ENCODE results near the gene NGRN.
"Not testable (repeated sequence)": the region's sequence is repeated elsewhere in the genome, so short reads cannot be mapped to it uniquely, and the experiment has no call there.

The NGRN gene

GRCh38 chr15:90234096-90234988 lies 31.1 kb upstream of the NGRN start, which contains the start of gene GDPGP1:
TSS of gene GDPGP1 (plus strand) at chr15:90234209. CDS start at chr15:90240909, 6,700 bp downstream.
- no peak for DNase-seq

GRCh38 chr15:90239371-90239770 lies 26.1 kb upstream of the NGRN start:
- DNase-seq, result no peak

DNA sequence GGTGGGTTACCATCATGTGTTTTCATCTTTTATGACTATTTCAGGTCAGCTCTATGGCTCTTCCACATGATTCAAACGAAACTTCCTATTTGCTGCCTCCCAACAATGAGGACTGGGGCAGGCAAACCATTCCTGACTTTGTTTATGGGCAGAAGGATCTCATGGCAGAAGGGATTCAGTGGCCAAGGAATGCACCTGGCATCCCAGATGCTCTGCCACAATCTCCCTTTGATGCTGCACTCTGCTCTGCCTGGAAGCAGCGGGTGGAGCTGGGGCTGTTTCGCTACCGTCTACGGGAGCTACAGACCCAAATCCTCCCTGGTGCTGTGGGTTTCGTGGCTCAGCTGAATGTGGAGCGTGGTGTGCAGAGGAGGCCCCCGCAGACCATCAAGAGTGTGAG lies 24.6 kb upstream of the NGRN start:
- DNase-seq, result no peak

- DNase-seq, result peak; percentile 3
These were observed 23.9 kb upstream of the NGRN start for GRCh38 chr15:90241343-90242192.

- no peak for DNase-seq
These were observed 21.4 kb upstream of the NGRN start for GRCh38 chr15:90243943-90244639.

- DNase-seq, result no peak
These were observed 16.7 kb upstream of the NGRN start for GRCh38 chr15:90248789-90249202.

DNA sequence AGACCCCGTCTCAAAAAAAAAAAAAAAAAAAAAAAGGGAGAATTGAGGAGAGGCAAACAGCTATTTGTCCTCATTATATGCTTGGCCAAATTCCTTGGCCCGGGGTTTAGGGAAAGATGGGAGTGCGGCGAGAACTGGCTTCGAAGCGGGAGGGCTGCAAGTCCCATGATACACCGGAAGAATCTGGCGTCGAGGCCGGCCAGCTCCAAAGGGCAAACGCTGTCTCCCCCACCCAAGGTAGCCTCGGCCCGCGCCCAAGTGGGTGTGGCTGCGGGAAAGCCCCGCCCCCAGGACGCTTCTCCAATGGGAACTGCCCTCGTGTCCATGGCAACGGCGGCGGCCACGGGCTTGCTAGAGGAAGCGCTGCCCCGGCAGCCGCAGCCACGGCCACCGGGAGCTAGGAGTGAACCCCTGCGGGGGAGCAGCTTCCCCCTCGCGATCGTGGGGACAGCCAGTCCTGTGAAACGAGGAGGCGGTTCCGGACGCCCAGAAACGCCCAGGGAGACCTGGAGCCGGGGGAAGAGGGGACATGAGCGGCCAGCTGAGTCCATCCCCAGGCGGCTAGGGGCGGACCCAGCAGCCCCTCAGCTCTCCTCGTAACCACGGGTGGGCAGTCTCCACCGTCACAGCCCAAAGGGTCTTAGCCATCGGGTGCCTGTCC lies 16.1 kb upstream of the NGRN start, which contains the start of gene TTLL13:
TTLL13 (plus strand) TSS at position 354 of the 661 bp plus-strand sequence. CDS start 1,075 bp downstream, outside the sequence.
- no peak for DNase-seq

- DNase-seq, result no peak
These were observed 7.7 kb upstream of the NGRN start for GRCh38 chr15:90257776-90258175.

DNA sequence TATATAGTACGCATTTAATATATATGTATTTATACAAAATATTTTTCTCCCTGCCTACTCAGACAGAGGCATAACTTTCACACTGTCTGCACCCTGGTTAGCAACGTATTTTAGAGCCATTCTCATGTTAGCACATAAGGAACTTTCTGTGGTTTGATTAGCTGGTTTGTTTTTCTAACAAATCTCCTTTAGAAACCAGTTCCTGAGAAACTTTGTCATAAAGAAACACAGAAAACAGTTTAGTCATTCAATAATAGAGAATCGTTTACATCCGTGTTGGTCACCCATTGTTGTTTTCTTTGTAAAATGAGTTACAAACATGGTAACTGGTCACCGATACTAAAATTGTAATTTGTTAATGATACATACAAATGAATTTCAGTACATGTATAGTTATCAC lies 5.9 kb upstream of the NGRN start:
- no peak for DNase-seq

DNA sequence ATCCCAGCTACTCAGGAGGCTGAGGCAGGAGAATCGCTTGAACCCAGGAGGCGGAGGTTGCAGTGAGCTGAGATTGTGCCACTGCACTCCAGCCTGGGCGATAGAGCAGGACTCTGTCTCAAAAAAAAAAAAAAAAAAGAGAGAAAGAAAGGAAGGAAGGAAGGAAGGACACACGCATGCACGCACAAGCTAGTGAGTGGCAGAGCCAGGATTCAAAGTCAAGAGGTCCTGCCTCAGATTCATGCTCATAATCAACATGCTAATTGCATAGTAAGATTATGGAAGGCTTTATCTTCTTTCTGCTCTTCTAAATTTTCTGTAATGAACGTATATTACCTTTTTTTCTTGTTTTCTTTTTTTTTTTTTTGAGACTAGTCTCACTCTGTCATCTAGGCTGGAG lies 4.7 kb upstream of the NGRN start:
- not testable (repeated sequence) for DNase-seq

GRCh38 chr15:90261811-90262210 lies 3.7 kb upstream of the NGRN start:
- no peak for DNase-seq

DNA sequence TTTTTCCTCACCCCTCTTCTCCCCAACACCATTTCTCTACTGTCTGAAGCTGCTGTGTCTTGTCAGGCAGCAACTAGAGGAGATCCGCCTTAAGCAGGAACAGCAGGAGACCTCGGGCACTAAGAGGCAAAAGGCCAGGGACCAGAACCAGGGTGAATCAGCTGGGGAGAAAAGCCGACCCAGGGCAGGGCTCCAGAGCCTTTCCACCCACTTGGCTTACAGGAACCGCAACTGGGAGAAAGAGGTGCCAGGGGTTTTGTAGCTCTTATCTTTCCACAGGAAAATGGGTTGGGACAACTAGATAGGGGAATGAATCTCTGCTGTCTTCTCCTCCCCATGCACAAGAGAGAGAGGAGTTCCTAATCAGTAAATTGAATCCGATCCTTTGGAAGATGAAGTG lies 3.0 kb upstream of the NGRN start:
- no peak for DNase-seq

GRCh38 chr15:90264671-90265070 lies 801 bp upstream of the NGRN start:
- no peak for DNase-seq

DNA sequence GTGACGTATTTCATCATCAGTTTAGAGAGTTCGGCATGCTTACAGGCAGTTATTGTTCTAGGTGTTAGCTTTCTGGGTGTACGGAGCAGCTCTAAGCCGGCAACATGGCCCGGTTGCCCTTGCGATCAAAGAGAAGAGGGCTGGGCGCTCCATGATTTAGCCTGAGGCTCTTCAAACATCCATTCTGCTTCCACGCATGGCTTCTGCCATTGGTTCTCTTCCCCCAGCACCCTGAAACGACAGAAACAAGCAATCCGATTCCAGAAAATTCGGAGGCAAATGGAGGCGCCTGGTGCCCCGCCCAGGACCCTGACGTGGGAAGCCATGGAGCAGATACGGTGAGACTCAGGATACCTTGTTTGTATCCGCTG lies 574 bp downstream of the NGRN start:
- no peak for DNase-seq

DNA sequence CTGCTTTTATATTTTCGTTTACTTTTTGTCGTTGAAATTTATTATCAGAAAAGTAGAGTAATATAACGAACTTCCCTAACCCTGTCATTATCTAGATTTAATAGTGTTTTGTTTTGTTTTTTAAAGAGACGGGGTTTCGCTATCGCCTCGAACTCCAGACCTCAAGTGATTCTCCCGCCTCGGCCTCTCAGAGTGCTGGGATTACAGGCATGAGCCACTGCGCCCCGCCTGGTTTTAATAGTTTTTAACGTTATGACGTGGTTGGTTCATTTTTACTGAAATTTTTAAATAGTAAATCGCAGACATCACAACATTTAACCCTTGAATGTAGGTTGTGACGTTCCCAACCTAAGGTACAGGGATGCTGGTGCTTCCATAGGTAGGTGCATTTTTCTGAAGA lies 1.0 kb downstream of the NGRN start:
- DNase-seq, result no peak

DNA sequence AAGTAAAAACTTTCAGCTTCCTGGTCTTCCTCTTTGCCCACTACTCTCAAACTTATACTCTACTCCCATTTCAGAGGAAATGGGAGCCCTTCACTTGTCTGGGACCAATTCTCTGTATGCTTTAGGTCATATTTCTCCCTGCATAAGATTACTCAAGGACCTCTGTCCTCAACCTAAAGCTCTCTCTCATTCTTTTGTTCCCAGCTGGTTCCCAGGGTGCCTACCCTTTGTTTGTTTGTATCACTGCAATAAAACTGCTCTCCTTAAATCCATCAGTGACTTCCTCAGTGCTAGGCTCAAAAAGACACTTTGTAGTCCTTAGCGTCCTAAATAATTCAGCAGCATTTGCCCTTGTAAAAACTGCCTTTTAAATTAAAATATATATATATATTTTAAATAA lies 2.9 kb downstream of the NGRN start:
- DNase-seq, result no peak

DNA sequence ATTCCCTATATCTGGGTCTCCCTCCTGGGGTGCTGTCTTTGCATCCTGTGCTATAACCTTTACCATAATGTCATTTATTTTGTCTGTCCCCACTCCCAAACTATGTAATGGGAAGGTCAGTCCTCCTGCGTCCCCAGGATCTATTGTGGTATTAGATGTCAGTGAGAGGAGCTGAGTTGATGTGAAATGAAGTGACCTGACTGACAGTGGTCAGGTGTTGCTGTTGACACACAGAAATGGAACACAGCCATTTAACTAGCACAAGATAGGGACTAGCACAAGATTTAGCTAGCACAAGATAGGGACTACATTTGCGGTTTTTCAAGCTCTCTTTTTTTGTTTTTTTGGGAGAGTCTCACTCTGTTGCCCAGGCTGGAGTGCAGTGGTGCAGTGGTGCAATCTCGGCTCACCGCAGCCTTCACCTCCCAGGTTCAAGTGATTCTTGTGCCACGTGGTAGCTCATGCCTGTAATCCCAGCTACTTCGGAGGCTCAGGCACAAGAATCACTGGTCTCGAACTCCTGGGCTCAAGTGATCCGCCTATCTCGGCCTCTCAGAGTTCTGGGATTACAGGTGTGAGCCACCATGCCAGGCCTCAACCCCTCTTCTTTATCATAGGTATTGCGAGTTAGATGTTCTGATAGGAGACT lies 5.2 kb downstream of the NGRN start:
- DNase-seq, result no peak

GRCh38 chr15:90271459-90272166 lies 6.1 kb downstream of the NGRN start:
- no peak for DNase-seq

DNA sequence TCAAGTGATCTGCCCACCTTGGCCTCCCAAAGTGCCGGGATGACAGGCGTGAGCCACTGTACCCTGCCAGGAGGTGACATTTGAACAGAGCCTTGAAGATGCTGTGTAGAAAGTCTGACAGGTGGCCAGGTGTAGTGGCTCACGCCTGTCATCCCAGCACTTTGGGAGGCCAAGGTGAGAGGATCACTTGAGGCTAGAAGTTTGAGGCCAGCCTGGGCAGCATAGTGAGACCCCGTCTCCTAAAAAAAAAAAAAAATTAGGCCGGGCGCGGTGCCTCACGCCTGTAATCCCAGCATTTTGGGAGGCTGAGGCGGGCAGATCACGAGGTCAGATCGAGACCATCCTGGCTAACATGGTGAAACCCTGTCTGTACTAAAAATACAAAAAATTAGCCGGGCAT lies 13.0 kb downstream of the NGRN start:
- not testable (repeated sequence) for DNase-seq

GRCh38 chr15:90280743-90281142 lies 15.3 kb downstream of the NGRN start:
- not testable (repeated sequence) for DNase-seq

DNA sequence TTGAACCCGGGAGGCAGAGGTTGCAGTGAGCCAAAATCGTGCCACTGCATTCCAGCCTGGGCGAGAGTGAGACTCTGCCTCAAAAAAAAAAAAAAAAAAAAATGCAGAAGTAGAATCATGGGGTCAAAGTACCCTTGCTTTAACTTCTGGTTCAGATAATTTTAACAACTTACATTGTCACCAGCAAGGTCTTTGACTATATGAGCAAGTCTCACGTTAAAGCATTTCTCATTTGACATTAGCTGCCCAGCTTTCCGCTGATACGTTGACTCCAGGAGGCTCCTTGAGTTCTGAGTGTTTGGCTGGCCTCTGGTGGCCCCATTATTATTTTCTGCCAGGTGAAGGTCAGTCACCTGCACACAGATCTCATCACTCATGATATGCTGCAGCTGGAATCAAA lies 16.2 kb downstream of the NGRN start:
- not testable (repeated sequence) for DNase-seq
